Tibial nerve (tissue), 3 donors: ENCODE data around the gene HMGB2.

ENCODE experiments used
- POLR2A ChIP-seq, 2 donors: fragments of 450-650 bp; IDR thresholded peaks; one replicate each; pipeline ENCODE4 v1.6.1; 2017; ENCODE audit warnings: antibody characterized with exemption in 2 of 2, mild to moderate bottlenecking in 2 of 2, moderate library complexity in 2 of 2
- TF ChIP-seq, protein P1 (sequence below), 5 experiments: fragments of 200-600 bp in 3 of 5; fragments of 450-650 bp in 2 of 5; sonication (generic) in 3 of 5; IDR thresholded peaks; one replicate each; pipeline ENCODE4 v1.5.1; 2016 to 2019; ENCODE audit warnings: antibody characterized with exemption in 5 of 5, mild to moderate bottlenecking in 3 of 5, moderate library complexity in 2 of 5

DNA sequence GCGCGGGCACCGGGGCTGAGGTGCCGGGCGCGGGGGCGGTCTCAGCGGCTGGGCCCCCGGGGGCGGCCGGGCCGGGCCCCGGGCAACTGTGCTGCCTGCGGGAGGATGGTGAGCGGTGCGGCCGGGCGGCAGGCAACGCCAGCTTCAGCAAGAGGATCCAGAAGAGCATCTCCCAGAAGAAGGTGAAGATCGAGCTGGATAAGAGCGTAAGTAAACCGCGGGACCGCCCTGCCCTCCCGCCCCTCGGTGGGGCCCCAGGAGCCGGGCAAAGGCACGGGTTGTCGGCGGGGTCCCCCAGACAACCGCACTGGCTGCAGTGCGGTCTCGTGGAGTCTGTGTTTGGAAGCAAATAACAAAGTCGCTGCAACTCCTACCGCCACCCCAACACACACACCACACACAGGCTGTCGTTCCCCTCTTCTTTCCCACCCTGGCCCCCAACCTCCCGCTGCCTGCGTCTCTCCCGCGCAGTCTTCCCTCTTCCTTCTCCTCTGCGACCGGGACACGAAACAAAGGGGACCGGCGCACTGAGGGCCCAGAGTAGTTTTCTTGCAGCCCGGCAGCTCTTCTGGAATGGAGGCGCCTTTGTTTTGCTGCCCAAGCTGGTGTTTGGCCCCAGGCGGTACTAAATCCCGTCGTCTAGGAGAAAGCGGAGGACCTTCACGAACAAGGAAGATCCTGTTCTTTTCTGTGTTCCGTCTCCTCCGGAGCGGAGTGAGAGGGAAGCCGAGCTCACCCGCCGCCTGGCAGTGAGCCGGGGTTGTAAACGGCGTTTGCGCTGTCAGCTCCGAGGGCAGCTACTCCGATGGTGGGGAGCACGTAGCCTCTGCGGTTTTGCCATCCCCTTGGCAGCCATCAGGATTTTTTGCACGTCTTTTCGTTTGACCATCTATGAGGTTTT, 37.4 kb upstream of the HMGB2 start:
- TF ChIP-seq, protein P1, sequence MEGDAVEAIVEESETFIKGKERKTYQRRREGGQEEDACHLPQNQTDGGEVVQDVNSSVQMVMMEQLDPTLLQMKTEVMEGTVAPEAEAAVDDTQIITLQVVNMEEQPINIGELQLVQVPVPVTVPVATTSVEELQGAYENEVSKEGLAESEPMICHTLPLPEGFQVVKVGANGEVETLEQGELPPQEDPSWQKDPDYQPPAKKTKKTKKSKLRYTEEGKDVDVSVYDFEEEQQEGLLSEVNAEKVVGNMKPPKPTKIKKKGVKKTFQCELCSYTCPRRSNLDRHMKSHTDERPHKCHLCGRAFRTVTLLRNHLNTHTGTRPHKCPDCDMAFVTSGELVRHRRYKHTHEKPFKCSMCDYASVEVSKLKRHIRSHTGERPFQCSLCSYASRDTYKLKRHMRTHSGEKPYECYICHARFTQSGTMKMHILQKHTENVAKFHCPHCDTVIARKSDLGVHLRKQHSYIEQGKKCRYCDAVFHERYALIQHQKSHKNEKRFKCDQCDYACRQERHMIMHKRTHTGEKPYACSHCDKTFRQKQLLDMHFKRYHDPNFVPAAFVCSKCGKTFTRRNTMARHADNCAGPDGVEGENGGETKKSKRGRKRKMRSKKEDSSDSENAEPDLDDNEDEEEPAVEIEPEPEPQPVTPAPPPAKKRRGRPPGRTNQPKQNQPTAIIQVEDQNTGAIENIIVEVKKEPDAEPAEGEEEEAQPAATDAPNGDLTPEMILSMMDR (IDR thresholded peaks at IDR 0.05) = no peak
- no peak for TF ChIP-seq POLR2A (IDR thresholded peaks at IDR 0.05)
